Measurements from ENCODE around the gene TEX261. TPM values are rescaled to one million over a fixed set of nuclear protein-coding genes. Genes with fewer than 3 reads are reported as not detected.

Gene TEX261
- total RNA-seq, 4 donors from 2014 or later, result 34.0 to 54.2 (median 38.7) TPM

GRCh38 chr2:70936979-70937811, 57.5 kb downstream of the TEX261 start:
- no peaks in the 10 kb centered on the region for H3K36me3 ChIP-seq
- no peaks in the 10 kb centered on the region for H3K27me3 ChIP-seq
- DNase-seq (no peak), ATAC-seq (no peak)
- H3K4me1 ChIP-seq, result no peaks in the 10 kb centered on the region
- H3K4me3 ChIP-seq, result no peak overlapping the region
- no peaks in the 10 kb centered on the region for H3K9me3 ChIP-seq
- intact Hi-C loops (cut with DNase I; ENCODE audit: low total_unique reads), result no loop called here
- H3K27ac ChIP-seq, result no peak overlapping the region
- in situ Hi-C loops (cut with MboI; ENCODE audit: low sequenced_read_pairs in 4 of 4), result loop anchor here in 1 of 4 donors (25.0 kb wide), 1 partner anchor 150 kb away; the partner anchor contains the start of gene FIGLA
- TF ChIP-seq POLR2A (IDR thresholded peaks at IDR 0.05) (no peak), CTCF (IDR thresholded peaks at IDR 0.05 in 4 of 5, conservative IDR thresholded peaks at IDR 0.05 in 1 of 5) (no peak)

- H3K4me3 ChIP-seq, result no peak overlapping the region
- no peaks in the 10 kb centered on the region for H3K4me1 ChIP-seq
- ATAC-seq, result no peak
- H3K27ac ChIP-seq, result no peak overlapping the region
- in situ Hi-C loops (cut with MboI; ENCODE audit: low sequenced_read_pairs in 4 of 4) (loop anchor here in 1 of 4 donors (25.0 kb wide), 1 partner anchor 149 kb away; the partner anchor contains the start of gene FIGLA), intact Hi-C loops (cut with DNase I; ENCODE audit: low total_unique reads) (no loop called here)
- DNase-seq, result no peak
- no peaks in the 10 kb centered on the region for H3K36me3 ChIP-seq
- TF ChIP-seq CTCF (IDR thresholded peaks at IDR 0.05 in 4 of 5, conservative IDR thresholded peaks at IDR 0.05 in 1 of 5) (no peak), POLR2A (IDR thresholded peaks at IDR 0.05) (no peak)
- H3K27me3 ChIP-seq, result no peaks in the 10 kb centered on the region
- H3K9me3 ChIP-seq, result no peaks in the 10 kb centered on the region
Observed at GRCh38 chr2:70936165-70936978, 58.3 kb downstream of the TEX261 start.

Other genes starting within 250 kb of the TEX261 start
- gene ADD2, start 226.7 kb downstream of the TEX261 start, total RNA-seq, result under 1 TPM; 0.20 to 0.75 (median 0.48) TPM
- not detected for gene FIGLA, start 204.2 kb downstream of the TEX261 start, total RNA-seq
- gene CLEC4F, start 174.3 kb downstream of the TEX261 start, total RNA-seq, result under 1 TPM in 1 of 4 donors, not detected in 3; 0.59 TPM
- gene CD207, start 159.1 kb downstream of the TEX261 start, total RNA-seq, result not detected
- 1 to 10 TPM in 1 of 4 donors, under 1 TPM in 2, not detected in 1; 0.53 to 3.5 (median 0.55) TPM for gene VAX2, start 94.3 kb downstream of the TEX261 start, total RNA-seq
- 1 to 10 TPM in 1 of 4 donors, not detected in 3; 2.3 TPM for gene ATP6V1B1, start 59.0 kb downstream of the TEX261 start, total RNA-seq
- gene ANKRD53, start 16.2 kb downstream of the TEX261 start, total RNA-seq, result 1 to 10 TPM in 1 of 4 donors, under 1 TPM in 1, not detected in 2; 0.44 to 2.0 TPM
- 10 to 100 TPM; 24.2 to 43.5 (median 41.2) TPM for gene NAGK, start 73.8 kb upstream of the TEX261 start, total RNA-seq
- 10 to 100 TPM in 3 of 4 donors, 1 to 10 TPM in 1; 10.0 to 20.2 (median 13.1) TPM for gene MCEE, start 135.4 kb upstream of the TEX261 start, total RNA-seq
- 10 to 100 TPM; 27.8 to 49.1 (median 32.8) TPM for gene MPHOSPH10, start 135.8 kb upstream of the TEX261 start, total RNA-seq
- 10 to 100 TPM; 14.6 to 32.6 (median 15.9) TPM for gene PAIP2B, start 232.2 kb upstream of the TEX261 start, total RNA-seq